Mucosa of descending colon (tissue), 3 donors: ENCODE data around the gene MAGI2. TPM values are rescaled to one million over a fixed set of nuclear protein-coding genes. Genes with fewer than 3 reads are reported as not detected.

Source experiments
- ATAC-seq: fragments of 200-7000 bp; cut with Tn5 transposase; one replicate; pipeline ENCODE4 v1.9.1; 2020; ENCODE audit warnings: mild to moderate bottlenecking, moderate library complexity
- DNase-seq, 3 donors: peaks; one replicate each; pipeline ENCODE4 v3.0.0-alpha.2; 2020
- H3K36me3 ChIP-seq: fragments of 200-600 bp; one replicate; pipeline ENCODE4 v1.8.0; 2021; ENCODE audit warnings: low read depth, mild to moderate bottlenecking
- H3K4me1 ChIP-seq: fragments of 200-600 bp; one replicate; pipeline ENCODE4 v1.8.0; 2021; ENCODE audit warnings: low read depth, mild to moderate bottlenecking
- H3K4me3 ChIP-seq: fragments of 200-600 bp; one replicate; pipeline ENCODE4 v1.8.0; 2021; ENCODE audit warnings: mild to moderate bottlenecking
- H3K9me3 ChIP-seq: fragments of 200-600 bp; one replicate; pipeline ENCODE4 v1.8.0; 2021; ENCODE audit warnings: mild to moderate bottlenecking
- intact Hi-C, 2 donors: fragments of 100-400 bp; cut with DNase I in 1 of 2; cut with micrococcal nuclease in 1 of 2; formaldehyde crosslinking; loops; one replicate each; pipeline versions ENCODE4 v1.11.0 to v1.11.1; 2022; cut with DNase I, micrococcal nuclease
- total RNA-seq, 3 donors: library from RNA; stranded (reverse); fragmentation: NEBNext Ultra II Directional in 2 of 3; extraction: Animal tissue kit (Norgen Biotek cat#: 25700) in 2 of 3; gene quantifications; one replicate each; pipeline versions ENCODE4 v1.2.1 to v1.2.4, GENCODE V29; 2021 to 2023
- TF ChIP-seq, protein P1 (sequence below): fragments of 200-600 bp; IDR thresholded peaks from one replicate; pipeline ENCODE4 v1.8.0; 2022; ENCODE audit warnings: antibody characterized with exemption, mild to moderate bottlenecking
- donor health status: DM: no; HTN: no; CAD: no; lungs with moderate emphysema.
- donor health status: DM: no; HTN: no; CAD: no.
- donor health status: DM: no; HTN: yes; CAD: no.

The MAGI2 gene
- total RNA-seq, 3 donors from 2014 or later = 1.9 to 14.5 (median 2.7) TPM

- ATAC-seq = no peak
- no peak for DNase-seq
- TF ChIP-seq, protein P1, sequence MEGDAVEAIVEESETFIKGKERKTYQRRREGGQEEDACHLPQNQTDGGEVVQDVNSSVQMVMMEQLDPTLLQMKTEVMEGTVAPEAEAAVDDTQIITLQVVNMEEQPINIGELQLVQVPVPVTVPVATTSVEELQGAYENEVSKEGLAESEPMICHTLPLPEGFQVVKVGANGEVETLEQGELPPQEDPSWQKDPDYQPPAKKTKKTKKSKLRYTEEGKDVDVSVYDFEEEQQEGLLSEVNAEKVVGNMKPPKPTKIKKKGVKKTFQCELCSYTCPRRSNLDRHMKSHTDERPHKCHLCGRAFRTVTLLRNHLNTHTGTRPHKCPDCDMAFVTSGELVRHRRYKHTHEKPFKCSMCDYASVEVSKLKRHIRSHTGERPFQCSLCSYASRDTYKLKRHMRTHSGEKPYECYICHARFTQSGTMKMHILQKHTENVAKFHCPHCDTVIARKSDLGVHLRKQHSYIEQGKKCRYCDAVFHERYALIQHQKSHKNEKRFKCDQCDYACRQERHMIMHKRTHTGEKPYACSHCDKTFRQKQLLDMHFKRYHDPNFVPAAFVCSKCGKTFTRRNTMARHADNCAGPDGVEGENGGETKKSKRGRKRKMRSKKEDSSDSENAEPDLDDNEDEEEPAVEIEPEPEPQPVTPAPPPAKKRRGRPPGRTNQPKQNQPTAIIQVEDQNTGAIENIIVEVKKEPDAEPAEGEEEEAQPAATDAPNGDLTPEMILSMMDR = no peak
- H3K4me3 ChIP-seq = no peak overlapping the region
- intact Hi-C loops = no loop called here
- H3K36me3 ChIP-seq = no peaks in the 10 kb centered on the region
- no peaks in the 10 kb centered on the region for H3K4me1 ChIP-seq
- H3K9me3 ChIP-seq = no peaks in the 10 kb centered on the region
Observed at GRCh38 chr7:78712111-78712510, 741.4 kb downstream of the MAGI2 start.

DNA sequence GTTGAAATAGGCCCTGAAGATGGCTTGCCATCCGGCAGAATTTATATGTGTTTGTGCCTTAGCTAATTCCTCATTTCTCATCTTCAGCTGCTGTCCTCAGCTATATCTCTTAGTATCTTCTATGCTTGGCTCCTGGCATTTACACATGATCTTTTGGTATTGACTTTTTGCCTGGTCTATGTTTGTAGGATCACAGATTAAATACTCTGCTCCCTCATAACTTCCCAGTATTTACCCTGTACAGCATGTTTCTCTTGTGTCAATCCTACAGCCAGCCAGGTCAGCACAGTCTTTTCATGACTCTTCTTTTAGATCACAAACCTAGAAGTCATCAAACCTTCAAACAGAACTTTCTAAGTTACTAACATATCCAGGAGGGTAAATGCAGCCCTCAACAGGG, 743.8 kb downstream of the MAGI2 start:
- intact Hi-C loops = no loop called here
- Histone ChIP-seq H3K4me1 (no peaks in the 10 kb centered on the region), H3K36me3 (no peaks in the 10 kb centered on the region), H3K9me3 (no peaks in the 10 kb centered on the region), H3K4me3 (no peak overlapping the region)
- ATAC-seq = no peak
- no peak for DNase-seq
- TF ChIP-seq, protein P1 = no peak

GRCh38 chr7:78704504-78704903, 749.0 kb downstream of the MAGI2 start:
- Histone ChIP-seq H3K4me1 (no peaks in the 10 kb centered on the region), H3K9me3 (no peaks in the 10 kb centered on the region), H3K4me3 (no peak overlapping the region), H3K36me3 (no peaks in the 10 kb centered on the region)
- DNase-seq (no peak), ATAC-seq (no peak)
- TF ChIP-seq, protein P1 = no peak
- intact Hi-C loops = no loop called here

GRCh38 chr7:78703391-78703790, 750.1 kb downstream of the MAGI2 start:
- ATAC-seq (no peak), DNase-seq (no peak)

GRCh38 chr7:78702770-78703169, 750.7 kb downstream of the MAGI2 start:
- DNase-seq (no peak), ATAC-seq (no peak)
- TF ChIP-seq, protein P1 = no peak
- H3K9me3 ChIP-seq = no peaks in the 10 kb centered on the region
- H3K4me1 ChIP-seq = no peaks in the 10 kb centered on the region
- H3K36me3 ChIP-seq = no peaks in the 10 kb centered on the region
- intact Hi-C loops = no loop called here
- no peak overlapping the region for H3K4me3 ChIP-seq

More at GRCh38 chr7:78703391-78703790, 750.1 kb downstream of the MAGI2 start:
- TF ChIP-seq, protein P1 = no peak
- intact Hi-C loops = no loop called here
- Histone ChIP-seq H3K36me3 (no peaks in the 10 kb centered on the region), H3K9me3 (no peaks in the 10 kb centered on the region), H3K4me3 (no peak overlapping the region), H3K4me1 (no peaks in the 10 kb centered on the region)

GRCh38 chr7:78695826-78696225, 757.6 kb downstream of the MAGI2 start:
- TF ChIP-seq, protein P1 = no peak
- no peaks in the 10 kb centered on the region for H3K4me1 ChIP-seq
- H3K36me3 ChIP-seq = no peaks in the 10 kb centered on the region
- intact Hi-C loops = no loop called here
- DNase-seq (no peak), ATAC-seq (no peak)
- no peak overlapping the region for H3K4me3 ChIP-seq
- H3K9me3 ChIP-seq = no peaks in the 10 kb centered on the region
